LNCAP (cell line): ENCODE data around the gene CCDC13.

Experiments used
- CTCF ChIP-seq: fragments of 450-650 bp; IDR thresholded peaks from 2 replicates; pipeline ENCODE4 v1.5.1; 2017; ENCODE audit warnings: mild to moderate bottlenecking

The CCDC13 gene

DNA sequence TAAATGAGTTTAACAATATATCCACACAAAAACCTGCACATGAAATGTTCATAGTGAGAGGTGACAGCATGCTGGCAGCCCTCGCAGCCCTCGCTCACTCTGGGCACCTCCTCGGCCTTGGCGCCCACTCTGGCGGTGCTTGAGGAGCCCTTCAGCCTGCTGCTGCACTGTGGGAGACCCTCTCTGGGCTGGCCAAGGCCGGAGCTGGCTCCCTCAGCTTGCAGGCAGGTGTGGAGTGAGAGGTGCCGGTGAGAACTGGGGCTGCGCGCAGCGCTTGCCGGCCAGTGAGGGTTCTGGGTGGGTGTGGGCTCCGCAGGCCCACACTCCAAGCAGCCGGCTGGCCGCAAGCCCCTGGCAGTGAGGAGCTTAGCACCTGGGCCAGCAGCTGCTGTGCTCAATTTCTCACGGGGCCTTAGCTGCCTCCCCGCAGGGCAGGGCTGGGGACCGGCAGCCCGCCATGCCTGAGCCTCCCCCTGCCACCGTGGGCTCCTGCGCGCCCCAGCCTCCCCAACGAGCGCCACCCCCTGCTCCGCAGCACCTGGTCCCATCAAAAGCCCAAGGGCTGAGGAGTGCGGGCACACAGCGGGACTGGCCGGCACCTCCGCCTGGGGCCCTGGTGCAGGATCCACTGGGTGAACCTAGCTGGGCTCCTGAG lies 3.4 kb downstream of the CCDC13 start:
- TF ChIP-seq CTCF: no peak

GRCh38 chr3:42764561-42765295 lies 8.3 kb downstream of the CCDC13 start:
- no peak for TF ChIP-seq CTCF

- TF ChIP-seq CTCF: no peak
These were observed 8.9 kb downstream of the CCDC13 start for GRCh38 chr3:42764115-42764514.

DNA sequence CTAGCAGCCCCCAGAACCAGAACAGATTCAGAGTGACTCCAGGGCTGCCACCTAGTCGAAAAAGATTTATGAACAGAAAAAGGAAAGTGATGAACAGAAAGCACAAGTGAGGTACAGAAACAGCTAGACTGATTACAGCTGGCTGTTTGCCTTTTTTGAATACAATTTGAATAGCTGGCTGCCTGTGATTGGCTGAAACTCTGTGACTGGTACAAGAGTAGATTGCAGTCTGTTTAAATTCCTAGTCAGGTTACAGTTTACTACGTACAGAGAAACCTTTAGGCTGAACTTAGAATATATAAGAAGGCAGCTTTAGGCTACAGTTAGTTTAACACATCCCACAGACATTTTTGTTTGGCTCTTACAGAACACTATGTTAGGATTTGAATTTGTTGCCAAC lies 10.0 kb downstream of the CCDC13 start:
- no peak for TF ChIP-seq CTCF

DNA sequence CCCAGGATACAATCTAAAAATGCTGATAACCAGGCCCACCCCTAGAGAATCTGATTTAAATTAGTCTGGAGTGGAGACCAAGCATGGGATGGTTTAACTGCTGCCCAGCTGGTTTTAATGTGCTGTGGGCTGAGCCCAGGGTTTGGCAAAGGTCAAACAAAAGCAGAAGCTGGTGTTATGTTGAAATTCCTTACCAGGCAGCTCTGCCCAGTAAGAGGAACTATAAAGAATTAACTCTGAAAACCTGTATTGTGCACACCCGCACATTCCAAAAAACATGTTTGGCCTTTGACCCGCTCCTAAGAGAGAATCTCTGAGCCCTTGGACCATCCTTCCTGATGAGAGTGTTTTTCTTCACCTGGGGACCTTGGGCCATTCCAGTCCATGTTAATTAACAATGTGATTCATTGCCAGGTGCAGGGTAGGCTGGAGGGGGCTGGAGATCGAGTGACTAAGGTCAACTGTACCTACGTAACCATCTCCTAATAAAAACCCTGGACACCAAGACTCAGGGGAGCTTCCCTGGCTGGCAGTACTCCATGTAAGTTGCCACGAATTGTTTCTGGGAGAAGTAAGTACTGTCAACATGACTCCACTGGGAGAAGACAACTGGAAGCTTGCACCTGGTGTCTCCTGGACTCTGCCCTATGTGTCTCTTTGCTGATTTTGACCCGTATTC lies 10.9 kb downstream of the CCDC13 start:
- no peak for TF ChIP-seq CTCF

DNA sequence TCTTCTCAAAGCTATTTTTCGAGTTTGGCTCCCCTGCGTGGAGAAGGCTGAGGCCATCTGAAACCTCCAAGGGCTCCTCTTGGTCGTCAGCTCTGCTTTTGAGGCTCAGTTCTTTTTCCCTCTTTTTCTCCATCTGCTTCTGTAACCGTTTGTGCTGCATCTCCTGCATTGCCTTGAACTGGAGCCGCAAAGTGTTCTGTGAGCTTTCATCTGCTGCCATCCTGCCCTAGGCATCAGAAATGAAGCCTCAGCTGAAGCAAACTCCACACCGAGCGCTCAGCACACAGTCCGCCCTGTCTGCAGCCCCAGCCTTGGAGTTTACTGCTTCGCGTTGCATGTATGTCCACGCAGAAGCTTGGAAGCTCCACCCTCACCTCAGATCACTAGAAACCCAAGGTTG lies 14.9 kb downstream of the CCDC13 start:
- TF ChIP-seq CTCF: no peak

DNA sequence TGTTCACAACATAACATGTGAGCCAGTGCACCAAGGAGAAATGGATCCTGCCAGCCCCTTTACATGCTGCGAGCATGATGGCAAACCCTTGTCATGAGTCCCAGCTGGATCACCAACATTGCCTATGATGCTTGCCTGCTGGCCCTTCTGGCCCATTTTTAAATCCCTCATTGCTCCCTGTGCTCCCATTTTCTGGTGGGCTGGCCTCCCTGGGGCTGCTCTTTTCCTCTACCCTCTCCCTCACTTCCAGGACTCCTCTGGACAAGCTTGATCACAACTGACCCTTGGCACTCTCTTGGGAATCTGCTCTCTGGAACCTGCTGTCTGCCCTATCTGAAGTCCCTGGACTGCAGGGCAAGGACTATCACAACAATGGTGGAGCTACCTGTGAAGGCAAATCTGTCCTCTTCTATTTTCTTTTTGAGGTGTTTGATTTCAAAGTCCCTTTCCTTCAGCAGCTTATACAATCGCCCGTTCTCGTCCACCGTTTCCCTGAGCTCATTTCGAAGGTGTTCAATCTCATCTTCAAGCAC lies 16.3 kb downstream of the CCDC13 start:
- no peak for TF ChIP-seq CTCF
